ENCODE data around the gene NEUROD6.

DNA sequence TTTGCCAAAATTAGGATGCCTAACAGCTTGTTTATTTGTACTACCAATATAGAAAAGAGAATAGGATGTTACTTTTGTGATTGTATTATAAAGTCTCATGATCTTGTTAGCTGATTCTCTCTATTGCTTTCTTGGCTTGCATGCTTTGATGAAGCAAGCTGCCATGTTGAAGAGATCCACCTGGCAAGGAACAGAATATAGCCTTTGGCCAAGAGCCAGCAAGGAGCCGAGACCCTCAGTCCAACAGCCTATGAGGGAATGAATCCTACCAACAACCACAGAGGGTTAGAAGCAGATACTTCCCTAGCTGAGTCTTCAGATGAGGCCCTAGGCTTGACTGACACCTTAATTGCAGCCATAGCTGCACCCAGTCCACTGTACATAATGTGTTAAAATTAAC, 41.2 kb downstream of the NEUROD6 start:
- TF ChIP-seq, protein P1, sequence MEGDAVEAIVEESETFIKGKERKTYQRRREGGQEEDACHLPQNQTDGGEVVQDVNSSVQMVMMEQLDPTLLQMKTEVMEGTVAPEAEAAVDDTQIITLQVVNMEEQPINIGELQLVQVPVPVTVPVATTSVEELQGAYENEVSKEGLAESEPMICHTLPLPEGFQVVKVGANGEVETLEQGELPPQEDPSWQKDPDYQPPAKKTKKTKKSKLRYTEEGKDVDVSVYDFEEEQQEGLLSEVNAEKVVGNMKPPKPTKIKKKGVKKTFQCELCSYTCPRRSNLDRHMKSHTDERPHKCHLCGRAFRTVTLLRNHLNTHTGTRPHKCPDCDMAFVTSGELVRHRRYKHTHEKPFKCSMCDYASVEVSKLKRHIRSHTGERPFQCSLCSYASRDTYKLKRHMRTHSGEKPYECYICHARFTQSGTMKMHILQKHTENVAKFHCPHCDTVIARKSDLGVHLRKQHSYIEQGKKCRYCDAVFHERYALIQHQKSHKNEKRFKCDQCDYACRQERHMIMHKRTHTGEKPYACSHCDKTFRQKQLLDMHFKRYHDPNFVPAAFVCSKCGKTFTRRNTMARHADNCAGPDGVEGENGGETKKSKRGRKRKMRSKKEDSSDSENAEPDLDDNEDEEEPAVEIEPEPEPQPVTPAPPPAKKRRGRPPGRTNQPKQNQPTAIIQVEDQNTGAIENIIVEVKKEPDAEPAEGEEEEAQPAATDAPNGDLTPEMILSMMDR (IDR thresholded peaks at IDR 0.05; ENCODE audit: insufficient read depth, low read length, poor library complexity, severe bottlenecking): no peak
- no peak for TF ChIP-seq EZH2phosphoT487 (conservative IDR thresholded peaks at IDR 0.05; ENCODE audit: low read length)

Data from SU-DHL-6 (cell line).